ENCODE measurements around the gene METTL26.

The METTL26 gene

GRCh38 chr16:634051-634670, 1.9 kb downstream of the METTL26 start:
- TF ChIP-seq CTCF (IDR thresholded peaks at IDR 0.05; ENCODE audit: unreplicated experiment in 3 of 3): no peak
- Mint-ChIP-seq H3K27me3 (ENCODE audit: low read depth) (peaks cover 5% of the 10 kb centered on the region), H3K36me3 (ENCODE audit: low read depth) (peaks cover 3% of the 10 kb centered on the region), H3K4me3 (peak overlapping the region; percentile 65 to 76 (median 72)), H3K9me3 (no peaks in the 10 kb centered on the region), H3K27ac (no peak overlapping the region), H3K4me1 (peaks cover 10% of the 10 kb centered on the region)

GRCh38 chr16:633336-634050, 2.6 kb downstream of the METTL26 start:
- TF ChIP-seq CTCF (IDR thresholded peaks at IDR 0.05; ENCODE audit: unreplicated experiment in 3 of 3): no peak
- Mint-ChIP-seq H3K27ac (no peak overlapping the region), H3K9me3 (no peaks in the 10 kb centered on the region), H3K4me1 (peaks cover 14% of the 10 kb centered on the region), H3K27me3 (ENCODE audit: low read depth) (peaks cover 5% of the 10 kb centered on the region), H3K36me3 (ENCODE audit: low read depth) (peaks cover 7% of the 10 kb centered on the region), H3K4me3 (no peak overlapping the region)

DNA sequence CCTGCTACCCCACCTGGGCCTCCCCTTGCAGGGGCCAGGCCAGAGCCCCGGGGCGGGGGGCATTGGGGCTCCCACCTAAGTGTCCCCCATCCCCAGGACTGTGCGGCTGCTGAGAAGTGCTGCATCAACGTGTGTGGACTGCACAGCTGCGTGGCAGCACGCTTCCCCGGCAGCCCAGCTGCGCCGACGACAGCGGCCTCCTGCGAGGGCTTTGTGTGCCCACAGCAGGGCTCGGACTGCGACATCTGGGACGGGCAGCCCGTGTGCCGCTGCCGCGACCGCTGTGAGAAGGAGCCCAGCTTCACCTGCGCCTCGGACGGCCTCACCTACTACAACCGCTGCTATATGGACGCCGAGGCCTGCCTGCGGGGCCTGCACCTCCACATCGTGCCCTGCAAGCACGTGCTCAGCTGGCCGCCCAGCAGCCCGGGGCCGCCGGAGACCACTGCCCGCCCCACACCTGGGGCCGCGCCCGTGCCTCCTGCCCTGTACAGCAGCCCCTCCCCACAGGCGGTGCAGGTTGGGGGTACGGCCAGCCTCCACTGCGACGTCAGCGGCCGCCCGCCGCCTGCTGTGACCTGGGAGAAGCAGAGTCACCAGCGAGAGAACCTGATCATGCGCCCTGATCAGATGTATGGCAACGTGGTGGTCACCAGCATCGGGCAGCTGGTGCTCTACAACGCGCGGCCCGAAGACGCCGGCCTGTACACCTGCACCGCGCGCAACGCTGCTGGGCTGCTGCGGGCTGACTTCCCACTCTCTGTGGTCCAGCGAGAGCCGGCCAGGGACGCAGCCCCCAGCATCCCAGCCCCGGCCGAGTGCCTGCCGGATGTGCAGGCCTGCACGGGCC, 3.4 kb downstream of the METTL26 start:
- Mint-ChIP-seq H3K27ac (no peak overlapping the region), H3K36me3 (ENCODE audit: low read depth) (peaks cover 7% of the 10 kb centered on the region), H3K4me1 (peaks cover 14% of the 10 kb centered on the region), H3K27me3 (ENCODE audit: low read depth) (peaks cover 5% of the 10 kb centered on the region), H3K4me3 (no peak overlapping the region), H3K9me3 (no peaks in the 10 kb centered on the region)
- no peak for TF ChIP-seq CTCF (IDR thresholded peaks at IDR 0.05; ENCODE audit: unreplicated experiment in 3 of 3)

- peaks cover 14% of the 10 kb centered on the region for H3K4me1 Mint-ChIP-seq
- peak overlapping the region; percentile 30 to 71 (median 56) for H3K4me3 Mint-ChIP-seq
- peaks cover 5% of the 10 kb centered on the region for H3K27me3 Mint-ChIP-seq (ENCODE audit: low read depth)
- H3K27ac Mint-ChIP-seq: peak overlapping the region in 1 of 3 experiments; percentile 59
- no peak for TF ChIP-seq CTCF (IDR thresholded peaks at IDR 0.05; ENCODE audit: unreplicated experiment in 3 of 3)
- H3K9me3 Mint-ChIP-seq: no peaks in the 10 kb centered on the region
- peaks cover 8% of the 10 kb centered on the region for H3K36me3 Mint-ChIP-seq (ENCODE audit: low read depth)
Observed at GRCh38 chr16:631808-632358, 4.2 kb downstream of the METTL26 start.

DNA sequence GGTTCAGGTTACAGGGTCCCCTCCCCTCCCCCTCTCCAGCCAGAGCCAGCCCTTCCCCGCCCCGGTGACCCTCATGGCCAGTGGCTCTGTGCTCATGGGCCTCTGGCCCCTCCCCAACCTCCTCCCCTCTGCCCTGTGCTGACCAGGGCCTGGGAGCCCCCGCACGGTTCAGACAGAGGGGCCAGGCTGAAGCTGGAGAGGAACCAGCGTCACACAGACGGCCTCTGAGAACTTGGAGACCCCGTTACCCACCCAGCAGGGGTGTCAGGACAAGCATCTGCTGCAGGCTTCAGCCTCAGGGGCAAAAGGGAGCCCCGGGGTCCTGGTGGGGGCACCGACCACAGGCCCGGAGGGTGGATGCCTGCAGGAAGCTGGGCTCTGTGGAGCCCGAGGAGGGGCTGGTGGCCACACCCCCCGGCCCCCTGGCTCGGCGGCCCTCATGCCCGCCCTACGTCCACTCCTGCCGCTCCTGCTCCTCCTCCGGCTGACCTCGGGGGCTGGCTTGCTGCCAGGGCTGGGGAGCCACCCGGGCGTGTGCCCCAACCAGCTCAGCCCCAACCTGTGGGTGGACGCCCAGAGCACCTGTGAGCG, 5.2 kb downstream of the METTL26 start, which contains the start of gene WFIKKN1:
TSS of gene WFIKKN1 (plus strand) at position 171 of the 591 bp plus-strand sequence. CDS start at position 440, 269 bp downstream.
- Mint-ChIP-seq H3K27me3 (ENCODE audit: low read depth) (no peaks in the 10 kb centered on the region), H3K36me3 (ENCODE audit: low read depth) (peaks cover 13% of the 10 kb centered on the region), H3K9me3 (no peaks in the 10 kb centered on the region), H3K27ac (peak within 1 kb of the TSS in 1 of 3 experiments; percentile 76), H3K4me3 (peak within 1 kb of the TSS in 2 of 3 experiments; percentile 56 to 71), H3K4me1 (peaks cover 10% of the 10 kb centered on the region)
- no peak for TF ChIP-seq CTCF (IDR thresholded peaks at IDR 0.05; ENCODE audit: unreplicated experiment in 3 of 3)

Data from nephron (organoid).